D721Med (cell line): ENCODE measurements around the gene CBL.

ENCODE experiments used
- DNase-seq: peaks from one replicate; pipeline ENCODE4 v3.0.0; 2011; ENCODE audit warnings: low spot score; ENCODE audit not compliant: insufficient read length
- FAIRE-seq: peaks from 2 replicates; lab custom pipeline; 2011; peaks lifted over from hg19 to GRCh38; lab: Jason Lieb, UNC
- CTCF ChIP-seq: IDR thresholded peaks from 2 replicates; pipeline ENCODE4 v1.5.1; 2012; ENCODE audit warnings: mild to moderate bottlenecking, control low read depth; ENCODE audit not compliant: insufficient read depth; ENCODE audit errors: missing control alignments

CBL gene

GRCh38 chr11:119320776-119321524, 114.8 kb downstream of the CBL start:
- TF ChIP-seq CTCF = no peak
- FAIRE-seq = no peak
- DNase-seq = peak; percentile 83

GRCh38 chr11:119322360-119322739, 116.2 kb downstream of the CBL start:
- FAIRE-seq = no peak
- DNase-seq = no peak
- TF ChIP-seq CTCF = no peak

GRCh38 chr11:119322921-119323531, 116.9 kb downstream of the CBL start:
- FAIRE-seq (no peak), DNase-seq (no peak)
- TF ChIP-seq CTCF = no peak

- peak; percentile 11 for FAIRE-seq
- peak; percentile 87 for TF ChIP-seq CTCF
- DNase-seq = no peak
Observed at GRCh38 chr11:119323532-119324033, 117.4 kb downstream of the CBL start.

- TF ChIP-seq CTCF = no peak
- peak; percentile 25 for DNase-seq
- FAIRE-seq = no peak
Observed at GRCh38 chr11:119324189-119324588, 118.0 kb downstream of the CBL start.

- FAIRE-seq = no peak
- no peak for DNase-seq
- no peak for TF ChIP-seq CTCF
Observed at GRCh38 chr11:119329320-119329719, 123.2 kb downstream of the CBL start.

- no peak for FAIRE-seq
- DNase-seq = no peak
- TF ChIP-seq CTCF = no peak
Observed at GRCh38 chr11:119330237-119330636, 124.1 kb downstream of the CBL start.
